ENCODE data around the gene CSF1.
"Not testable (repeated sequence)": the region's sequence is repeated elsewhere in the genome, so short reads cannot be mapped to it uniquely, and the experiment has no call there.

Gene CSF1, protein sequence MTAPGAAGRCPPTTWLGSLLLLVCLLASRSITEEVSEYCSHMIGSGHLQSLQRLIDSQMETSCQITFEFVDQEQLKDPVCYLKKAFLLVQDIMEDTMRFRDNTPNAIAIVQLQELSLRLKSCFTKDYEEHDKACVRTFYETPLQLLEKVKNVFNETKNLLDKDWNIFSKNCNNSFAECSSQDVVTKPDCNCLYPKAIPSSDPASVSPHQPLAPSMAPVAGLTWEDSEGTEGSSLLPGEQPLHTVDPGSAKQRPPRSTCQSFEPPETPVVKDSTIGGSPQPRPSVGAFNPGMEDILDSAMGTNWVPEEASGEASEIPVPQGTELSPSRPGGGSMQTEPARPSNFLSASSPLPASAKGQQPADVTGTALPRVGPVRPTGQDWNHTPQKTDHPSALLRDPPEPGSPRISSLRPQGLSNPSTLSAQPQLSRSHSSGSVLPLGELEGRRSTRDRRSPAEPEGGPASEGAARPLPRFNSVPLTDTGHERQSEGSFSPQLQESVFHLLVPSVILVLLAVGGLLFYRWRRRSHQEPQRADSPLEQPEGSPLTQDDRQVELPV

DNA sequence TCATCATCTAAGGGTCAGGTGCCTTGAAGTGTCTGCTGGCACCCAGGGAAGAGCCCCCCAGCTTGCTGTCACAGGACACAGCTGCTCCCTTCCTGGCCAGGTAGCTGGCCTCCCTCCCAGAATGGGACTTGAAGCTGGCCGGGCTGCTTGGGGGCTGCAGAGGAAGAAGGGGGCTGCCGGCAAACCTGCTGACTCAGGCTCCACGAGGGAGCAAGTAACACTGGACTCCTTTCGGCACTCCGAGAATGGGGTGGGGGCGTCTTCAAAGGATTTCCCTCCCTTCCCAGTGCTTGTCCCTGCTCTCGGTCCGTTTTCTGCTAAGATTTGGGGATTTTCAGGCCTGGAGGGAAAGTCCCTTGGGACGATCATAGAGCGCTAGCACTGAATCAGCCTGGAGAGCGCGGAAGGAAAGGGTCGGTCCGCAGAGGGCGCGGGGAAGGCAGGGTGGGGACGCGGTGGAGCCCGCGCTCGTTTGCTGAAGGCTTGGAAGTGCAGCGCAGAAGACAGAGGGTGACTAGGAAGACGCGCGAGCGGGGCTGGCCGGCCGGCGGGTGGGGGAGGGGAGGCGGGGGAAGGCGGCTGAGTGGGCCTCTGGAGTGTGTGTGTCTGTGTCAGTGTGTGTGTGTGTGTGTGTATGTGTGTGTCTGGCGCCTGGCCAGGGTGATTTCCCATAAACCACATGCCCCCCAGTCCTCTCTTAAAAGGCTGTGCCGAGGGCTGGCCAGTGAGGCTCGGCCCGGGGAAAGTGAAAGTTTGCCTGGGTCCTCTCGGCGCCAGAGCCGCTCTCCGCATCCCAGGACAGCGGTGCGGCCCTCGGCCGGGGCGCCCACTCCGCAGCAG is at the start of gene CSF1:
Gene CSF1 (plus strand): TSS at position 727 of the 840 bp plus-strand sequence. CDS start 175 bp downstream, outside the sequence.
- DNase-seq, result peak; percentile 75 to 80

DNA sequence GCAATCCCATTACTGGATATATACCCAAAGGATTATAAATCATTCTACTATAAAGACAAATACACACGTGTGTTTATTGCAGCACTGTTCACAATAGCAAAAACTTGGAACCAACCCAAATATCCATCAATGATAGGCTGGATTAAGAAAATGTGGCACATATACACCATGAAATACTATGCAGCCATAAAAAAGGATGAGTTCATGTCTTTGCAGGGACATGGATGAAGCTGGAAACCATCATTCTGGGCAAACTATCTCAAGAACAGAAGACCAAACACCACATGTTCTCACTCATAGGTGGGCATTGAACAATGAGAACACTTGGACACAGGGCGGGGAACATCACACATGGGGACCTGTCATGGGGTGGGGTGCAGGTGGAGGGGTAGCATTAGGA is 49.0 kb upstream of the CSF1 start:
- DNase-seq, result not testable (repeated sequence)

DNA sequence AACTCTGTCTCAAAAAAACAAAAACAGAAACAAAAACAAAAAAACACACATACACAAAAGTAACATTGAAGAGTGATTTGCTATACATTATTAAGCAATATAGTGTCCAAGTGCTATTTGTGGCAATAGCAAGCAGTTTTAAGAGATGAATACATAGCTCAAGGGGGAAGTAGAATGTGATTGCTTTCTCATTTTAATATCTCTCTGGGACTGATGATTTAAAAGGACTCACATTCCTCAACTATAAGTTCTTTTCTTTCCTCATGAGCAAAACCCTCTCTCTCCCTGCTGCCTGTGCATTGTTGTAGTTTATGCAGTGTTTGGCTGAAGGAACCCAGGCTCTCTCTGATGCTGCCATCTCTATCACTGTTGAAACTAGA is 47.0 kb upstream of the CSF1 start:
- no peak for DNase-seq

DNA sequence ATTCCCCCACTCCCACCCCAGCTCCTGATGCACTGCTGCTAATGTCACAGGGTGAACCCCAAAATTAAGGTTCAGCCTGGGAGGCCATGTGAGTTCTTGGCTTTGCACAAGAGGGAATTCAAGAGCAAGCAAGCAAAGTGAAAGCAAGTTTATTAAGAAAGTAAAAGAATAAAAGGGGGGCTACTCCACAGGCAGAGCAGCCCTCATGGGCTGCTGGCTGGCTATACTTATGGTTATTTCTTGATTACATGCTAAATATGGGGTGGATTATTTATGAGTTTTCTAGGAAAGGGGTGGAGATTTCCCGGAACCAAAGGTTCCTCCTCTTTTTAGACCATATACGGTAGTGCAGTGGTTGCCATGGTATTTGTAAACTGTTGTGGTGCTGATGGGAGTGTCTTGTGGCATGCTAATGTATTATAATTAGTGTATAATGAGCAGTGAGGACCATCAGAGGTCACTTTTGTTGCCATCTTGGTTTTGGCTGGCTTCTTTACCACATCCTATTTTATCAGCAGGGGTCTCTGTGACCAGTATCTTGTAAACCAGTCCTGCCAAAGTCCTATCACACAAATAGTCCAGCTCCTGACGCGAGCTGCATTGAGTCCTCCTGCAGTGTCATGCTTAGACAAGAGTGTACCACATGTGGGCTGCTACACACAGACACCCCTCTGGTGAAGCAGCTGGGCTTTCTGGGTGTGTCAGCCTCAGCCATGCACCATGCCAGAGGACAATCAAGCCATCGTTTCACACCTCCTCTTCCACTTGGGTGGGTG is 46.4 kb upstream of the CSF1 start:
- no peak for DNase-seq

DNA sequence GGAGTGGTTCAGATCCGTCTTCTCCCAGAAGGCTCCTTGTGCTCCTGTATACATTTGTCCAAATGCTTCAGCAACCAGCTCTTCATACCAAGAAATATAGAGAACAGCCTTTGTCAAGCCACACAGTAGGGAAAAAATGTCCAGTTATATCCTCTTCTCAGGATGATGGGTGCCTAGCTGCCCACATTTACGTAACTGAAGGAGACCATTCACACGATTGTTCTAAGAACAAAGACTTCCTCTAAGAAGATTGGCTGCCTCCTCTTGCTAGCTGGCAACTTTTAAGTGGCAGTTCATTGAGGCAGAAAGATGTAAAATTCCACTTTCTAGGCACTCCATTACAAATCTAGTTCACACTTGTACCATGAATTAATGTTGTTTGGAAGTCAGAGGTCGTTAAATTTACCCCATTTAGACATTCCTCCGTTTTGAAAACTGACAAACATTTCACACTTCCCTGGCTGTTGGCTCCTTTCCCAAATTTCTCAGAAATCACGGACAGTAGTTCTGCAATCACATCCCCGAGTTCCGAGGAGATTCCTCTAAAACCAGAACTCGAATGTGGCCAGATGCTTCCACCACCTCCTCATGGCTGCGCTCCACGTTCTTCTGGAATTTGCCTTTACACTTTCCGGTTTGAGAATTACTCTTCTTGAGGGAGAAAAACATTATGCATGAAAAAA is 45.6 kb upstream of the CSF1 start:
- no peak for DNase-seq

DNA sequence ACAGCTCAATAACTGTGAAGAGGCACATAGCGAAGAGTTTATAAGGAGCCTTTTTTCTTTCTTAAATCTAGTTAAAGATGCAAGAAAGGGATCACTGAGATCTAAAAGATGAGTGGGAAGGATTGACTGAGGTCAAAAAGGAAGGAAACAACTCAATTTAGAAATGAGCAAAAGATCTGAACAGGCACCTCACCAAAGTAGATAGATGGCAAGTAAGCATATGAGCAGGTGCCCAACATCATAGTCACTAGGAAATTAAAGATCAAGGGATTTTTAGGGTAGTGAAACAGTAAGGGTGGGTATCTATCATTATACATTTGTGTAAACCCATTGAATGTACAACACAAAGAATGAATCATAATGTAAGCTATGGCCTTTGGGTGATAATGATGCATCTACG is 44.6 kb upstream of the CSF1 start:
- DNase-seq, result no peak

DNA sequence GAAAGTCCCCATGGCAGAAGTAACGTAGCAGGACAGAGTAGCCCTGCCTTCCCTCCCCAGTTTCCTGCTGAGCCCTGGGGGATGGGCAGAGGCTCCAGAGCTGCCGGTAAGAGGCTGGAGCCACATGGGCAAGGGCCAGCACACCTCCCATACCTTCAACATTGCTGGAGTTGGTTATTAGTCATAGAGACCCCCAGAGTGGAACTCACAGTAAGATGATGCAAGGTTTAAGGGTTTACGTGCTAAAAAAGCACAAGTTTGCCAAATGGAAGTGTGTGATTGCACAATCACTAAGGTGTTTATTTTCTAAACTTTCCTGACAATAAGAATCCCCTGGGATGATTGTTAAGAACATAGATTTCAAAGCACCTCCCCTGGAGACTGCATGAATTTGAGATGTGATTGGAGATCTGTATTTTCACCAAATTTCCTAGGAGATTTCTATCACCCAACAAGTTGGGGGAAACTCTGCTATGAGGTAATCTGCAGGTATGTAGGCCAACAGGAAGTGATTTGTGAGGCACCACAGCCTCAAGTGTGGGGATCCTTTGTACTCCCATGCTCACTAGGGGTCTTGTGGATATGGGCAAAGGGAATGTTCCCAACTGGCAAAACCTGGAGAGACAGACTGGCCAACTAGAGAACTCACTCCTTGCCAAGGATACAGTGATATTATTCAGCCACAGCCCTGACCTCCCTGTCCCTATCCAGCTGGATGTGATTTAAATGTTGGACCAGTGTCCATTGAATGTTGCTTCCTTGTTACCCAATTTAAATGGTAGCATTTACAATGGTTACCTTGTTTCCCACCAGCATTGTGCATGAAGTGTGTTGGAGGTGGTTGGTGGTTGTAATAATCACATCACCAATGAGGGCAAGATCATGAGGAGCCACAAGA is 37.1 kb upstream of the CSF1 start:
- no peak for DNase-seq

DNA sequence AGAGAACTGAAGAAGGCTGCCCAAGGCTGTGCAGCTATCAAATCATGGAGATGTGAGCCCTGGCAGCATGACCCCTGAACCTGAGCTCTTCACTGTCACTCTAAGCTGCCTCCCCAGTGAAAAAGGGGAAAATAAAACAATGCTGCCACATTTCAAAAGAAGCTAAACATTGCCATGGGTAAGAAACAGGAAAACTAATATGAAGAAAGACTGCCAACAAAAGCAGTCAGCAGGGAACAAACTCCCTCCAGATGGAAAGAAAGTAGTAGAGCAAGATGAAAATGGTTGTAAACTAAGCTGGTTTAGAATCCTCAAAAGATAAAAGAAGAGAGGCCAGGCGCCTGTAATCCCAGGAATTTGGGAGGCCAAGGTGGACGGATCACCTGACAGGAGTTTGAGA is 36.2 kb upstream of the CSF1 start:
- DNase-seq, result no peak

DNA sequence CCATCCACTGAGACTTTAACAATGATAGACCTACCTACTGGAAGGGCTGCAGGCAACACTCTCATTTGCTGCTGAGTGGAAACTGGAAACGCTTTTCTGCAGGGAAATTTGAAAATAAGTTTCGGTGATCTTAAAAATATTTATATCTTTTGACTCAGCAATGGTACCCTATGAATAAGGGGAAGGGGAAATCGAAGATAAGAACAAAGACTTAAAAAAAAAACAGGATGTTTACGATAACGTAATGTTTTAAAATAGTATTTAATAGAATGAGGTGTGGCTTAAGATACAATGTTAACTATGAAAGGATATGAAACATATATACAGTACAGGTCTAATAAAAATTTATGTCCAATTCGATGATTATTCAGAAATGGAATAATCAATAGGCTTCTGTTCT is 34.8 kb upstream of the CSF1 start:
- no peak for DNase-seq

DNA sequence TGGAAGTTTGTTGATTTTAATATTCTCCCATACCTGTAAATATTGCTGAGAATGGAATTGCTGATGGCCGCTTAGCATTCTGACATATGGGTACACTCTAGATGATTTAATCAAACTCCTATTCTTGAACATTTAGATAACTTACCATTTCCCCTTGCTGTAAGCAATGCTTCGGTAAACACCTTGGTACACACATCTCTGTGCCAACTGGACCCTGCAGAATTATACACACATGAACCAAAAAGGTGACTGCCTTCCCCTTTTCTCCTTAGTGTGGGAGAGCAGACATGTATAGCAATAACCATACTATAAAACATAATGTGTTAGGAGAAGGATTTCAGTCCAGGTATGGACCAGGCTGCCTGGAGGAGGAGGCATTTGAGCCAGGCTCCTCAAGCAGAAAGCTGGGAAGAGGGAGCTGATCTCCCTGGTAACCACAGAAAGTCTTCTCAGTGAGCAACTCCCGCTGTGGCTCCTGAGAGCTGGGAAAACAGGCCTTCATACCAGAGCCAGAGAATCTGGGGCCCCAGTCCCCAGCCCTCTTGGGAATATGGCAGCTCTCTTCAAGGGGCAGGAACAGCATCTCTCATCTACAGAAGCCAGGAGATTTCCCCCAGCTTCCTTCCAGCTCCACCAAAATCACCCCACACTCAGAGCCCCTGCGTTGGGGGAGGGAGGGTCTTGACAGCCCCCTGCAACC is 33.9 kb upstream of the CSF1 start:
- no peak for DNase-seq

DNA sequence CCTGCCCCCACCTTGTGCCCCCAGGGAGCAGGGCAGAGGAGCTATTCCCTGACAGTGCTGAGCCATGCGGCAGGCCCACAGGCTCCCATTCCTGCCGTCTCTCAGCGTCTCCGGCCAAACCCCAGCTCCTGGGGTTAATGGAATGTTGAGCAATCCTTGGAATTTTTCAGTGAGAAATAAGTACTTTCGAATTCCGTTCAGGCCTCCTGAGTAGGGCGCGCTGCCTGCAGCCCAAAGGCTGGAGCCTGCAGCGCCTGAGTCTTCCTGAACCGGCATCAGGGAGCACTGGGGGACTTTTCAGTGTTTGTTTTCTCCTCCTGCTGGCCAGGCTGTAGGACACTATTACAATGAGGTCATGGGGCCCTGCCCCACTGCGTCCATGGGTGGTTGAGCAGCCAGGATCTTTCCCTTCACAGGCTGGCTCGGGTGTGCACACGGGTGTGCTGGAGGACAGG is 33.3 kb upstream of the CSF1 start:
- no peak for DNase-seq

DNA sequence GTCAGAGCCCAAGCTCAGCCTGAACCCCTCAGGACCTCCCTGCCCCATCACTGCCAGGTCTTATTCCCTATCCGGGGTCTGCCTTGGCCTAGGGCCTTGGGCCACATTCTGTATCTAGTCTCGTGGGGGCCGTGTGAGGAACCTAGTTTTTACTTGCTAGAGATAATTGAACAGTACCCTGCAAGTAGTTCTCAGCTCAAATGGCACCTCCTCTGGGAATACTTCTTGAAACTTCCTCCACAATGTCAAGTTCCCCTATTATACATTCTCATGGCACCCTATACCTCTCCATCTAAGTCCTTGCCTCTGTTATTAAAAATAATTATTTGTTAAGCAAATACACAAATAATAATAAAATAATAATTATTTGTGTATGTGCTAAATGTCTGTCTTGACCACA is 32.9 kb upstream of the CSF1 start:
- no peak for DNase-seq

DNA sequence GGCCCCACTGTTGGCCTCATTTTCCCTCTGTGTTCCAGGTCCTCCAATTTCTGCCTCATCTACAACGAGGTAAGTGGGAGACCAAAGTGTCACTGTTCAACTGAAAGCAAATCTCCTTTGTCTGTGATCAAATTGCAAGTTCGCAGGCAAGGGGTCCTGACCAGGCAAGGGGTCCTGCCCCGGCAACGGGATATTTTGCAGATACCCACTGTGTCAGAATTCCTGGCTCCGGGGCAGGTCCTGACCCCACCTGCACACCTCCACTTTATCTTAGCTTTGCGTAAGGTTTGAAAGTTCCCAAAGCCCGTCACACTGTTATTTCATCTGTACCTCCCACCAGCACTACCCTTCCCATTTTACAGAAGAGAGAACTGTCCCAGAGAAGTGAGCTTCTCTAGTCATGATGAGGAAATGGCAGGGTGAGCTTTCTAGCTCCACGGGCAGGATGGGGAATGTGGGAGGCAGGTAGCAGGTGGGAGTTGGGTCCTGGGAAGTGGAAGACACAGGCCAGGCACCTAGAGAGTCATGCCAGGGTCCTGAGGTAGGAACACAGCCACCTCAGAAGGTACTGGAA is 32.0 kb upstream of the CSF1 start:
- no peak for DNase-seq

DNA sequence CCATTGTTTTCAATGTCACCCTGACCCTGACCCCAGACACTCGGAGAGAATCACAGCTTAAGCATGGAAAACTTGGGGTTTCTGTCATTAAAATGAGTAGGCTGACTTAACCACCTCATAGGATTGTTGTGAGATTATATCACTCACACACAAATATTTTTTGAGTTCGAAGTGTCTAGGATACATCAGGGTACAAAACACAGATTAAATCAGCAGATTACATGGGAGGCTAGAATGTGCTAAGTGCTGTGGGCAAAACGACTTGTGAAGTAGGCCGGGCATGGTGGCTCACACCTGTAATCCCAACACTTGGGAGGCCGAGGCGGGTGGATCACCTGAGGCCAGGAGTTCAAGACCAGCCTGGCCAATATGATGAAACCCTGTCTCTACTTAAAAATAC is 31.3 kb upstream of the CSF1 start:
- DNase-seq, result not testable (repeated sequence)

DNA sequence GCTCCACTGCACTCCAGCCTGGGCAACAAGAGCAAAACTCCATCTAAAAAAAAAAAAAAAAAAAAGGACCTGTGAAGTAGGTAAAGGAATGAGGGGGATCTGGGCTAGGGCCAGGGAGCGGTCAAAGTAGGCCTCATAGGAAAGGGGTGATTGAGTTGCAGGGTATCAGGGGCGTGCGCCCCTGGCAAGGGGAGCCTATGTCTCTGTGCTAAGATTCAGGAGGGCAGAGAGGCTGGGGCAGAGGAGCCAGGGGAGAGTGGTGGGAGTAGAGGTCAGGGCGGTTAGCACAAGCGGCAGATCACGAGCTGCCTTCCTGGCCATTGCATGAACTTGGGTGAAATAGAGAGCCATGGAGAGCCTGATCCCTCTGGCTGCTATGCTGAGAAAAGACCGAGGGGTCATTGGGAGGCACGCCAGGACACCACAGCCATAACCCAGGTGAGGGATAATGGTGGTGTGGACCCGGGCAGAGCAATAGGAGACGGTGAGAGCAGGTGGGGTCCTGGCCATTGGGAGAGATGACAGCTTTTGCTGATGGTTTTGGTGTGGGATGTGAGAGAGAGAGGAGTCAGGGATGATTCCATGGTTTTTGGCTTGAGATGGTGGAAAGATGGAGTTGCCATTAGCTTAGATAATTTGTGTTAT is 30.6 kb upstream of the CSF1 start:
- DNase-seq, result no peak

DNA sequence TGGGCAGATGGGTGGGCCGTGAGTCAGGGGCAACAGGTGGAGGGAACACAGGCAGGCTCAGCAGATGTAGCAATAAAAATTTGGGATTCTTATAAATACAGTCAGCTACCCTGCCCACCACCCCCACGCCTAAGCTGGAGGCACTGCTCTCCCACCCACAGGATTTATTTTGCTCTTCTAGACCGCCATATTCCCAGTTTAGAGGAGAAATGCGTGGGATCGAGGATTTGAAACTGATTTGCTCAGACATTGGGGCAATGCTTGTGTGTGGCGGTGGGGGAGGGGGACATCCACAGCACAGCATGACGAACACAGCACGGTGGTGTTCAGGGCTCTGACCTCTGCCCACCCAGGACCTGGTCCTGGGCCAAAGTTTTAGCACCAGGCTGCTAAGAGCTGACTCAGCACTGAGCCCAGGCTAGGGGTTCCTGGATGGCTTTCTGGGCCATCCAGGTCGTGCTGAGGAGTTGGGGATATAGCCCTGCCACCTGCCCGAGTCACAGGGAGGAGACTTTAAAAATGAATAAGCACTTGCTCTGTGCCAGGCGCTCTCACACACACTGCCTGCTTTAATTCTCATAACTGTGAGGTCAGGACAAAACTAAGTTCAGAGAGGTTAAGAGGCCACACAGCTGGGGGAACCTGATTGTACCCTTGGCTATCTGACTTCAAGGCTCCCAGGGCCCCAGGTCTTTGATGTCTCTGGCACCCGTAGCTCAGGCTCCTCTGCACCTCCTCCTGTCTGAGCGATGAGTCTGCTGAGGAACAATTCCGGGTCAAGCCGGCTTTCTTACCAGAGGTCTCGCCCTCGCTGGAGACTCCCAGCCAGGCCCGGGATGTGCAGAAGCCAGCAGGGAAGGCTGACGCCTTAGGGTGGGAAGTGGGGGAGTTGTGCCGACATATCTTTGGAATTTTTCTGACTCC is 29.4 kb upstream of the CSF1 start:
- DNase-seq, result no peak

DNA sequence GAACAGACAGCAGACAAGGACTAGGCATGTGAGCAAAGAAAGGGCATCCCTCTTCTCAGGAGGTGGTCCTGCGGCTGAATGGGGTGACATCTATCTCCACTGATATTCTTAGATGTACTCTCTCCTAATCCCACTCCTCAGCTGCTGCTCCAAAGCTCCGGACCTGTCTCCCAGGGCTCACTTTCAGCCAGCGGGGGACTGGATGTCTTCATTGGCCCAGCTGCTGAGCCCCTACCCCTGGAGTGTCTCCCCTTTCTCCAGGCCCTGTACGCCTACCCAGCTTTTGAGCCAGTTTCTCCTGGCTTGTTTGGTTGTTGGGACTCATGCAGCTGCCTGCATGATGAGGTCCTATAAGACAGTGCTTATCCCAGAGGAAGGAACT is 28.8 kb upstream of the CSF1 start:
- DNase-seq, result no peak
